HG03196 (cell line): ENCODE measurements around the gene MACROH2A1.

Source experiments
- ATAC-seq: cut with Tn5 transposase; IDR thresholded peaks from one replicate; pipeline ENCODE4 v1.9.1; 2021; ENCODE audit not compliant: unreplicated experiment

MACROH2A1 gene

DNA sequence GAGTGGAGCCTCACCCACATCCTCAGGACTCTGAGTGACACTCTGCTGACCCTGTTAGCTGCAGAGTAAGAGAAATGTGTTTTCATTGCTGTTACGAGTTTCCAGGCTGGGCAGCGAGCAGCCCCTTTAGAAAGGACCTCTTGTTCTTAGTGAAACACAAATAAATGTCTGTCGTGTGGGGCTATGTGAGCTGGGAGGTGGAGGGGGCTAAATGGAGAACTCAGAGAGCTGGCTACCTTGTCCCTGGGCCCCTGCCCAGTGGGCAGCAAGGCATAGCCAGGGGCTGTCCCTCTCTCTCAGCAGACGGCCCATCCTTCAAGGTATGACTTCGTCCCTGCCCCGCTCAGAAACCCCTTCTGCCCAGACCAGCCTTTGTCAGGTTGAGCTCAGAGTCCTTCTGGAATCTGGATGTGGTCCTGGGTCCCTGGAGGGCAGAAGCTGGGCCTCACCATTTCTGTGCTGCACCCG is 38.0 kb upstream of the MACROH2A1 start:
- no peak for ATAC-seq

DNA sequence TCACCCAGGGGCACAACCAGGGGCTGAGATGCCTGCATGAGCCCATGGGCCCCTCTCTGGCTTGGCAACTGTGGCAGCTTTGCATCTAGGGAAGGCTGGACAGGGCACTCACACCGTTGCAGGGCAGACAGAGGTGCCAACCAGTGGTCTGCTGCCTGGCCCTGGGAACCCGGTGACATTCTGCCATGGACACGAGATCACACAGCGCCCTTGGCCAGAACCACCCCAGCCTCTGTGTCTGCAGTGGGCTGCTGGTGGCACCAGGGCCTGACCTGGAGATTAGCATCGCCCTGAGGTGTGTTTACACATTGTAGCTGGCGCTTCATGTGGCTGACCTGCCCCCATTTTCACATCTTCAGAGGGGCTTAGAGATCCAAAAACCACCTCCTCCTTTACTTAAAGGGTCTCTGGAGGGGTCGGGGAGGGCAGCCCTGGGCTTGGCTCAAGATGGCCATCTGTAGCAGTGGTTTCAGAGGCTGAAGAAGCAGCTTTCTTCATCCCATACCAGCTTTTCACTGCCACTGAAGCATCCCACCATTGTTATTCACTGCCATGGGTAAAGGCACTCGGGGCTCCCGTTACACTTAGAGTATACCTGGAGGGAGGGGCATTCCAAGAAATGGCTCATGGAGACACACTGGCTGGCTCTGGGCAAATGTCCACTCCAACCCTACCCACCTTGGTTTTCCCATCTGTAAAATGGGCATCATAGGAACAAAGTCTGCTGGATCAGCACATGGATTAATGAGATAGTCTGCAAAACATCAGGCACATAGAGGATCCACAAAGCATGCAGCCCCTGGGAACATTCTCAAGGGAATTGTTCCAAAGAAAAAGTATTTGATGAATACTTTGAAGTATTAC is 36.7 kb upstream of the MACROH2A1 start:
- no peak for ATAC-seq

DNA sequence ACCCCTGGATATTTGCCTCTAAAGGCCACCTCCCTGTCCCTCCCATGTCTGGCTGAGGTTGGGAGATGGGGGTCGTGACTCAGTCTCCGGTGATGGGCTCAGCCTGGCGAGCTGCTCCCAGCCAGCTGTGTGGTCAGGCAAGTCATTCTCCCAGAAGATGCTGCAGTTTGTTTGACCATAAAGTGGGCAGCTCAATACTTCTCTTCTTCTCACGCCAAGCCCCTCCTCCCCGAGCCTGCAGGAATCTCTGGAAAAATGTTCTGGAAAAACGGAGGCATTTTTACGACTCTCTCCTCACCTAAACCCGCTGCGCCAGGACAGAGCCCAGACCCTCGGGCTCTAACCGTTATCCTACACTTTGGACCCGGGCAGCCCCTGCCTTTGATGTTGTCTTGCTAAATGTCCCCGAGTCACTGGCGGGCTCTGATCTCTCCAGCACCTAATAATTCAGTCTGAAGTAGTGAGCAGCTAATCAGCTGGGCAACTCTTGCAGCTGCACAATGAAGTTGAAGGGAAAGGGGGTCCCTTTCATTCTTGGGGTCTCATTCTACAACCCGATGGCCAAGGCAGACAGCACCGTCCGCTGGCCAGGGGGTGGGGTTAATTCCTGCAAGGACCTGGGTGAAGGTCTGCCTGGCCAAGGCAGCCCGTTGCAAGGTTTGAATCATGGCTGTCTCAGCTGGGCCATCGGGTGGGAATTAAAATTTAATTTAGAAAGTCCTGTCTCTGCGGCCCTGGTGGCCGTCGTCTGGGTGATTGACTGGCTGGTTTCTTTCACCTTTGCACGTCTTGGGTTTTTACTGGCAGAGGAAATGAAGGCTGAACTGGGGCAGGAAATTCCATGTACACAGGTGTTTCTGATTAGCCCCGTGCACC is 35.8 kb upstream of the MACROH2A1 start:
- ATAC-seq: no peak

DNA sequence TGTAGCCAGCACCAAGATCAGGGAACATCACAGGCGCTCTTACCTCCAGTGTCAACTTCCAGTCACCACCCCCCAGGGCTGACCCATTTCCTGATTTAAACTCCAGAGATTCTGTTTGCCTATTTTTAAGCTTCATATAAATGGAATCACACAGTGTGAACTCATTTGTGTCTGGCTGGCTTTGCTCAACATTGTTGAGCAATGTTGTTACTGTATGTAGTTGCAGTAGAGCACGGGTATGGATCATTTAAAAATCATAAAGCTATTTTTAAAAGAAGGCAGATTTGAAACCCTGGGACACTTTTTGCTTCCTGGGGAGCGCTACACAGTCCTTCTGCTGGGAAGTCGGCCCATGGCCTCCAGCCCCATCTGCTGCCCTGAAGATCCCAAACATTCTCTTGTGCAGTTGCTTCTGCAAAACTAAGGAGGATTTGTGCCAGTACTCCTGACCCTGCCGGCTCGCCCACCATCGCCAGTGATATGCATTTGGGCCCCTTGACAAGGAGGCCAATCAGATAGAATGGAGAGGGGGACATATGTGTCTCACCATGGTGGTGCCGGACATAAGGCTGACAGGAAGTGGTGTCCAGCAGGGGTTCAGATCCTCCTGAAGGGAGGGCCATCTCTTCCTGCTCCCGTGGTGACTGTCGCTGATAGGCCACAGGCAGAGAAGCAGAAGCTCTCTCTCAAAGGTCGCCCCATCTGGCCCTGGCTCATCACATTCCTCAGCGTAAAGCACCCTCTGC is 34.8 kb upstream of the MACROH2A1 start:
- ATAC-seq: no peak

DNA sequence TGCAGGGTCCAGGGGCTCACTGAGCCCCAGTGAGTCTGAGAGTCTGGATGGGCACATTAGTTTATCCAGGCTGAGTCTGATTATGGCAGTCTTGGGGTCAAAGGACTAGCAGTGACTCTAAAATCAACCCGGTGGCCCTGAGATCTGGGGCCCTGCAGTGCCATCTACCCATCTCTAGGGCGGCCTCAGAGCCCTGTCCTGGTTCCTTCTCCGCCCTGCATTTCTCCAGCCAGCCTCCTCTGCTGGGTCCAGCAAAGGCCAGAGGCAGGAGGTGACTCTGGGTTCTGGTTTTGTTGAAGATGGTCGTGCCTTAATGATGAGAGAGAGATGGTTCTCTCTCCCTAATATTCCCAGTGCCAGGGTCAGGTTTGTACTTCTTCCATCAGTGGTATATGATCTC is 33.1 kb upstream of the MACROH2A1 start:
- ATAC-seq: no peak

DNA sequence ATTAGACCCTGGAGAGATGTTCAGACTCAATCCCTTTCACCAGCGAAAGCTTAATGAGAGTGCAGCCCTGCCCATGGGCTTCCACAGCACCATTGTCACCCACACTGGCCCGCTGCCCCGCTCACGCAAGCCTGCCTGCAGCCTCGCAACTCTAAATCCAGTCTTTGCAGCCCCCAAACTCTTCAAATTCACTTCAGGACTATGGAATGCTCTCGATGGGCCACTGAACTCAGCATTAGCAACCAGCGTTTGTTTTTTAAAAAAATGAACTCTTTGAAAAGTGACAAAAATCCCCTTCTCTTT is 31.1 kb upstream of the MACROH2A1 start:
- ATAC-seq: no peak

DNA sequence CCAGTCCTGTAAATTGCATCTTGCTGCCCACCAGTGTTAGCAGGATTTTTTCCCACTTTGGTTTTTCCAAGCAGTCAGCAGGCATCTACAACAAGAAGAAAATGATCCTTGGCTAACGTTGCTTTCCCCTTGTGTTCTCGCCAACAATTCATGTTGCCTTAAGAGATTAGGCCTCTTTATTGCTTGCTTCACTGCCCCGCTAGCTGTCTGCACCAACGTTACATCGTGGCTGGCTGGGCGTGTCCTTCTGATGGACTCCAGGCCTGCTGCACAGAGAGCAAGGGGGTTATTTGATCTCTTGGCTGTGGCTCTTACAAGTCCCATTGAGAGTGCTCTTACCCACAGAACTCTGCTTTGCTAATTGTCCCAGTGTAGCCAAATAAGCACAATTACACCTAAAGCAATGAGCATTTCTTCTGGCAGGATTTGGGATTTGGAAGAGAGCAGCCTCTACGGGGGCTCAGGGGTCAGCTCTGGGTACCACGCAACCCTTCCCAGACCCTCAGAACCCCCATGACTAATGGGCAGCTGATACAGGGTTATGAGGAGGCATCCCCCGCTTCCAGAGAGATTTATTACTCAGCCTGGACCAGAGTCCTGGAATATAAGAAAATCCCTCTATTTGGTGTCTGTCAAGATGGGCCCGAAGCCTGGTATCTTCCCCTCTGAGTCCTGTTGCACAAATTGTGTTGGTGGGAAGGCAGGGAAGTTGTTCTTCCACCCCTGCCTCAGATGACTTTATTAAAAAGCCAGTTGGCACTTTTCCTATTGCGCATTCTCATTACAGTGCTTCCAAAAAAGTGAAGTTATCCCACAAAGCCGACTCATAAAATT is 30.5 kb upstream of the MACROH2A1 start:
- no peak for ATAC-seq

DNA sequence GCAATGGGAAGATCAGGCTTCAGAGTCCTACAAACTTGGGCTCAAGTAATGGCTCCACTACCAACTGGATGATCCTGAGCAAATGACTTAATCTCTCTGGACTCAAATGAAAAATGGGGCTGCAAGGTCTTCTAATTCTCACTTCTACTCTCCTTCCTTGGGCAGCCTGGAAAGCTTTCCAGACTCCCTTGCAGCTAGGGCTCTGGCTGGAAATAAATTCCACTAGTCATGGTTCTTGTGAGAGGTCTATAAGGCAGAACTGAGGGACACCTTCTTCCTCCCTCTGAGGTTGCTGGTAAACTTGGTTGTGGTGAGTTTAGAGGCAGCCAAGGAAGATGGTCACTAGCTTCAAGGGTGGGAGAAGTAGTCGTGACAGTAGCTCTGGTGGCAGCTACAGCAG is 29.6 kb upstream of the MACROH2A1 start:
- no peak for ATAC-seq

DNA sequence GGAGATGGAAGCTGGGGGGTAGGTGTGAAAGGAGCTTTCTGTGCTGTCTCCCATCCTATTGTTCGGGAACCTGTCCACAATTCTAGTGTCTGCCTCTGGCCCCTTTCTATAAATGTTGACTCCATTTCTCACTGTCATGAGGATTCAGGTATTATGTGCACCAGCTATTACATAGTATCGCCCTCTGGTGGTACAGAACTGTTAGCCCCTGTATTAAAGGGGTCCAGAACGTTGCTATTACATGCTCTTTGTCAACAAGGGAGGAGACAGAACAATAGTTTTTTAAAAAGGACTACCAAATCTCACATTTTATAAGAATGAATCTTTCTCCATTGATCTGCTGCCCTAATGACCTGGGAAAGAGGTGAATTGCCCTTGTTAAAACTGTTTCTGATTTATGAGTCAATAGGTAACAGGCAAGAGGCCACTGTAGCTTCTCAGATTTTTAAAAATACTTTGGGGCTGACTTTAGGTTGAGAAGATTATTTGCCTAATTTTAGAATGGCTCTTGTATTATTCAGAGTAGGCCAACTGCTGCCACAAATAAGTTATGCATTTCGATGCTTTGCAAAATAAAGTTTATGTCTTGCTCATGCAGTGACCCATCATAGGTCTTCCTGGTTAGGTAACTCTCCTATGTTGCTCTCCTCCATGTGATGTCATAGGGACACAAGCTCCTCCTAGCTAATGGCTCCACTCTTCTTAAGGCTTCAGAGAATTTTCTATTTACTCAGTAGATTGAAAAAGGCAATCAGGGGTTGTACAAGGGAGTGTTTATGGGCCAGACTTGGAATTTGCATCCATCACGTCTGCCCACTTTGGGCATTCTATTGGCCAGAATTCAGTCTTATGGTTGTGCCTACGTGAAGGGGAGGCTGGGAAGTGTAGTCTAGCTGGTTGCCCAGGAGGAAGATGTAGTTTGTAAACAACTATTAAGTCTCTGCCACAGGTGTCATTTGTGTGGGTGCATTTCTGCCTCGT is 27.4 kb upstream of the MACROH2A1 start:
- ATAC-seq: peak; percentile 83

DNA sequence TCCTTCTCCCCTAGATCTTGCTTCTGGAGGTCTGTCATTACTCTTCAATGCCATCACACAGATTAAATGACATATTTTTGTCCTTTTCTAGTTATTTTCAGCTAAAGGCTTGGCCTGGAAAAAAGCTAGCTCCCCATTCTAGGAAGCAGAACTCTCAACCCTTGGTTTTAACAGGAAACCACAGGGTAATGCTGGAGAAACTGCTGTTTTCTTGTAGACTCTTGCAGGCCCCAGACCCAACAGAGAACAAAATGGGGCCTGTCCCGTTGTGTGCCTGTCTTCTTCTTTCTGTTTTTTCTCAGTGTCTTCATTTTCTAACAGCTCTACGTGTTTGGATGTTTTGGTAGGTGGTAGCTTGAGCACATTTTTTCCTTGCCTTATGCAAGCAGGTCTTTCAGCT is 26.6 kb upstream of the MACROH2A1 start:
- no peak for ATAC-seq

DNA sequence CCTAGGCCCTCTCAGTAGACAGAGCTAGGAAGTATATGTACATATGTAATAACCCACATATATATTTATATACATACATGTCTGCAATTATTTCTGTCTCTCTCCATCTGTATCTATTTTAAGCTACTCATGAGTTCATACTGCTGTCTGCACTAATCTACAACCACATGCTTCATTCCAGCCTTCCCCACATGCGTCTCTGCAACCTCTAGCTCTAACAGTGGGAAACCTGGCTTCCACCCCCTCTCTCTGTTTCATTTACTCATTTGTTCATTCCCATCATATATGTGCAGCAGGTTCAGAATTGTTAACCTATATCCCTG is 24.8 kb upstream of the MACROH2A1 start:
- ATAC-seq: no peak

DNA sequence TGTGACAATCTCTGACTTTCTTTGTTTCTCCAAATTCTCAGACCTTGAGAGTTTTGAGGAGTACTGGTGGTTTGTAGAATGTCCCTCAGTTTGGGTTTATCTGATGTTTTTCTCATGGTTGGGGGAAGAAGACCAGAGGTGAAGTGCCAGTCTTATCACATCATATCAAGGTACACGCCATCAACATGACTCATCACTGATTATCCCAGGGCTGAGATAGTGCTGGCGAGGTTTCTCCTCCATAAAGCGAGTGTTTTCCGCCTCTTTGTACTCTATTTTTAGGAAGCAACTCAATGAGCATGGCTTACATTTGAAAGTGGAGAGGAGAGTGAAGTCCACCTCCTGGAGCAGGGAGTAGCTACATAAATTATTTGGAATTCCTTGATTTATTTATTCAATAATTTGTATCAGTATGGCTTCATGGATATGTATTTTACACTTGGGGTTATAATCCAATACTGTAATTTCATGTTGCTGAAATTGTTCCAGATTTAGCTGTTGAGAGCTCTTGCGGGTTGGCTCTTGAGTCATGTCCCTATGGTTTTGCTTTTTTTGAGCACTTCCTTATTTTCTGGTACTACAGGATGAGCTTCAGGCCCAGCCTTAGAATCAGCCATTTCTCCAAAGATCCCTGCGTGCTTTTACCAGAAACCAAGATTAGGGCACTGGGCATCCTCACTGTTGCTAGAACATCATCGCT is 24.3 kb upstream of the MACROH2A1 start:
- no peak for ATAC-seq

DNA sequence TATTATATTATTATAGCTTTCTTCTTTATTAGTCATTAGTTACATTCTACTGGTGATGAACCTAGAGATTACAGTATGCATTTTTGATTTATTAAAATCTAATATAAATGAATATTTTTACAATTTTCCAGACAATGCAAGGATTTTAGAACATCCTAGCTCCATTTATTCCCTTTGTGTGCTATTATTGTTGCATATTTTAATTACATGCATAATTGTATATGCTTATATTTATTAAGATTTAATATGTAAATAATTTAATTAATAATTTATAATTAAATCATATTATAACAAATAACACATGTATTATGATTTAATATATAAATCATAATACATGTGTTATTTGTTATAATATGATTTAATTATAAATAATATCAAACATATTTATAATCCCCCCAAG is 23.4 kb upstream of the MACROH2A1 start:
- no peak for ATAC-seq

DNA sequence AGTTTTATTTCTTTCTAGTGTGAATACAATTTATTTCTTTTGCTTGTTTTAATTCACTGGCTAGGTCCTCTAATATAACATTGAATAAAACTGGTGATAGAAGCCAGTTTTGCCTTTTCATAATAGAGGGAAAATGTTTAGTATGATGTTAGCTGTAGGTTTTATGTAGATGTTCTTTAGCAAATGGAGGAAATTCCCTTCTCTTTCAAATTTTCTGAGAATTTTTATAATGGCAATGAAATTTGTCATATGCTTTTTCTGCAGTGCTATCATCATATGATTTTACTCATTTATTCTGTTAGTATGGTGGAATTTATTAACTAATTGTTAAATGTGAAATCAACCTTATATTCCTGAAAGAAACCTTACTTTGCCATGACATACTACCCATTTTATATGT is 18.1 kb upstream of the MACROH2A1 start:
- no peak for ATAC-seq

DNA sequence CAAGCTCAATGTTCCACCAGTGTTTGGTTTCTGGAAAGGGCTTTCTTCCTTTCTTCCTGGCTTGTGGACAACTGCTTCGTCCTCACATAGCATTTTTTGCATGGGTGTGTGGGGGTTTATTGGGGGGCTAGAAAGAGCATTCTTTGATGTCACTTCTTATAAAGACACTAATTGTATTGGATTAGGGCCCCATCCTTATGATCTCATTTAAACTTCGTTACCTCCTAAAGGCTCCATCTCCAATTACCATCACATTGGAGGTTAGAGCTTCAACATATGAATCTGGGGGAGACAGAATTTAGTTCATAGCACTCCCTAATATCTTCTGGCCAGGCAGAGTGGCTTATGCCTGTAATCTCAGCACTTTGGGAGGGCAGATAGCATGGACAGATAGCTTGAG is 6.1 kb upstream of the MACROH2A1 start:
- ATAC-seq: no peak

DNA sequence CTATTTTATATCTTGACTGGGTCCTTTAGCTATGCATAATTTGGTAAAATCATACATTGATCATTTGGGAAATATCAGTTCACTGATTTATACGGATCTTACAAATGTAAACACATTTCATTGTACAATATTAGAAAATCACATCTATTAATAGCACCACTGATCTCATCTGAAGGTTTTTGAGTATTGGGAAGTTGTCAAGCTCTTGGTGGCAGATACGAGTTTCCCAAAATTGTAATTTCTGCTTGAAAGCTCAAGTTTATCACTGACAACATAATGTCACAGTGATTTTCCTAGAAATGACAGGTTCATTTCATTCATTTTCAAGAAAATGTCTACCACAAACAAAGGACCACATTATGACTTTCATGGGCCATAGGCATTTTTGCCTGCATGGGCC is 3.0 kb upstream of the MACROH2A1 start:
- ATAC-seq: no peak

DNA sequence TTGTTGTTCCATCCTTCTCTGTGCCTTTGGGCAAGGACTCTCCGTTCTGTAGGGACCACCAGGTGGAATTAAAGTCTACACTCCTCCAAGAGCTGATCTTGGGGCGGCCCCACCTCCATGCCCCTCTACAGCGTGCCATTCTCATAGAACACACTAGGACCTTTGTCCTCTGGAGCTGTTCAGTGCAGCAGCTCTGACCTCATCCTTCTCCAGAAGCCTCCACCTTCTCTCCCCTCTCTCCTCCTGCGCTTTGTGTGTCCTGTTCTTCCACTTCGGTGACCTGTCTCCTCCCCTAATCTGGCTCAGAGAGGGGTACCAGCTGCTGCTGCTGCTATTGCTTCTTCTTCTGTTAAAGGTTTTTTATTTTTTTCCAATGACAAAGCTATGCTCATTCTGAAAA is 1.8 kb upstream of the MACROH2A1 start:
- ATAC-seq: no peak

DNA sequence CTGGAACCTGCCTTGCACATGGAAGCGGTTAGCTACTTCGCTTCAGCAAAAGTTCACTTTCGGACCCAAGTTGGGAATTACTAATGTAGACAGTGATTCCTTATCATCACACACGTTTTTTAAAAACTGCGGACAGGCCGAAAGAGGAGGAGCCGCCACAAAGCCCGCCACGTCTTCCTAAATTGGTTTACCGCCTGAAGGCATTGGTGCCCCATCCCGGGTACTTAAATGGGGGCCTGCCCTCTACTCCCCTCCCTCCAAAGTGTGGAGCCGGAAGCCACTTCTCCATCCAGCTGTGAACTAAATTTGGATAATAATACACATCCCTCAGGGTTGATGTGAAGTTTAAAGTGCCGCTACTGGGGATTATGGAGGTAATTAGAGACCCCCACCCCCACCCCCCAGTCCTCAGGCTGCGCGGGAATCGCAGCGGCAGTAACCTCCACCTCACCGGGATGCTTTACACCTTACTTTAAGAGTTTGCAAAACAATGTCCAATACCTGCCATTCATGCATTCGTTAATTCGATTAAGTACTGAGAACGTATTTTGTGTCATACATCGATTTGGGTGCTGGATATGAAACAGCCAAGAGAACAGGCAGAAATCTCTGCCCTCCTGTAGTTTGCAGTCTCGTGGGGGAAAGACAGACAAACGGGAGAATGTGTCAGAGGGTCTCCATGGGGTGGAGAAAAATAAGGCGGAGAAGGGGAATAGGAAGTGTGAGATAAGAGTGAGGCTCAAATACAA is 937 bp upstream of the MACROH2A1 start:
- ATAC-seq: no peak
